Upper lobe of left lung (tissue), 6 donors: ENCODE results near the gene NEURL4. TPM values are rescaled to one million over a fixed set of nuclear protein-coding genes. Genes with fewer than 3 reads are reported as not detected.
"Not testable (repeated sequence)": the region's sequence is repeated elsewhere in the genome, so short reads cannot be mapped to it uniquely, and the experiment has no call there.

ENCODE experiments used
- ATAC-seq, 2 donors: fragments of 200-7000 bp; cut with Tn5 transposase; one replicate each; pipeline ENCODE4 v1.9.1; 2022; ENCODE audit warnings: mild to moderate bottlenecking in 2 of 2, moderate library complexity in 2 of 2; ENCODE audit not compliant: low FRiP score in 2 of 2
- DNase-seq, 2 donors: peaks; one replicate each; pipeline ENCODE4 v3.0.0-alpha.2; 2019 to 2020
- H3K27ac ChIP-seq, 4 donors: fragments of 200-600 bp; sonication (generic); one replicate each; pipeline ENCODE4 v1.5.1; 2016 to 2019
- H3K27me3 ChIP-seq, 4 donors: fragments of 200-600 bp; sonication (generic); one replicate each; pipeline ENCODE4 v1.5.1; 2017 to 2019
- H3K36me3 ChIP-seq, 4 donors: fragments of 200-600 bp; sonication (generic); one replicate each; pipeline ENCODE4 v1.5.1; 2016 to 2019
- H3K4me1 ChIP-seq, 4 donors: fragments of 200-600 bp; sonication (generic); one replicate each; pipeline ENCODE4 v1.5.1; 2018 to 2019
- H3K4me3 ChIP-seq, 4 donors: fragments of 200-600 bp; sonication (generic); one replicate each; pipeline ENCODE4 v1.5.1; 2017 to 2019; ENCODE audit warnings: mild to moderate bottlenecking in 2 of 4, moderate library complexity in 1 of 4
- H3K9me3 ChIP-seq, 4 donors: fragments of 200-600 bp; sonication (generic); one replicate each; pipeline ENCODE4 v1.5.1; 2018 to 2019
- EP300 ChIP-seq, 4 donors: sonication (generic); formaldehyde crosslinking; IDR thresholded peaks; one replicate each; pipeline ENCODE4 v1.5.1; 2017; ENCODE audit warnings: antibody characterized with exemption in 4 of 4, control low read depth in 2 of 4
- POLR2A ChIP-seq, 4 donors: fragments of 450-650 bp; IDR thresholded peaks; one replicate each; pipeline ENCODE4 v1.5.1; 2016 to 2017; ENCODE audit warnings: antibody characterized with exemption in 4 of 4, mild to moderate bottlenecking in 2 of 4
- POLR2AphosphoS5 ChIP-seq, 2 donors: sonication (generic); formaldehyde crosslinking; IDR thresholded peaks; one replicate each; pipeline ENCODE4 v1.5.1; 2017; ENCODE audit warnings: antibody characterized with exemption in 2 of 2
- WGBS, 2 donors: methylation state at CpG; one replicate each; pipeline ENCODE4 v1.1.5; 2017 to 2018; 5-methylcytosine and 5-hydroxymethylcytosine counted together
- total RNA-seq, 6 donors: library from RNA; depleted of rRNA in 4 of 6; stranded (reverse); fragments of >200 nt in 4 of 6; gene quantifications; one replicate each; pipeline versions ENCODE4 v1.1.0 to v1.2.1, GENCODE V29; 2016 to 2021
- TF ChIP-seq, protein P1 (sequence below), 6 experiments: fragments of 450-650 bp in 4 of 6; fragments of 200-600 bp in 2 of 6; sonication (generic) in 2 of 6; IDR thresholded peaks; one replicate each; pipeline ENCODE4 v1.5.1; 2016 to 2019; ENCODE audit warnings: antibody characterized with exemption in 6 of 6
- donor health status: DM: no; HTN: no; CAD: no; lungs with moderate emphysema.
- donor health status: DM: no; HTN: yes; CAD: no; lungs with severe emphysema.

Gene NEURL4
- 10 to 100 TPM; 14.2 to 77.5 (median 37.5) TPM for total RNA-seq

DNA sequence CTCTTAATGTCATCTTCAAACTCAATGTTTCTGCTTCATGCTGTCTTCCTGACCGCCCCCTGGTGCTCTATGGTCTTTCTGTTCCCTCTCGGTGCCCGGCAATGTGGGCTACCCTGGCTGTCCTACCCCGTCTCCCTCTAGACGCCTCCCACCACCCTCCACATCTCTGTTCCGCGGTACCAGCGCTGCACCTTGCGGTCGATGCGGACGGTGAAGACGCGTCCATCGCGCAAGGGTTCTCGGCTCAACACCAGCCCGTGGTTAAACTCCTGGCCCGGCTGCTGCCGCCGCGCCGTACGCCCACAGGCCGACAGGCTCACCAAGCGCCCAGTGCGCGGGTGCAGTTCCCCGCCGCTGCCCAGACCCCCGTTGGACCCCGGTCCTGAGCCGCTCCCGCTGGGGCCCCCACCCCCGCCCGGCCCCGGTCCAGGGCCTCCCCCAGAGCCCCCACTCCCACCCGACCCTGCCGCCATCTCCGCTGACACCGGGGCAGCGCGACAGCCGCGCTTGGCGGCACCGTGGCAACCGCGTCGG lies at the start of gene NEURL4:
Gene NEURL4 (minus strand): TSS at position 496 of the 534 bp plus-strand sequence. CDS start 23 bp downstream, at position 473.
- TF ChIP-seq POLR2A (IDR thresholded peaks at IDR 0.05) (no peak), EP300 (IDR thresholded peaks at IDR 0.05) (no peak), POLR2AphosphoS5 (IDR thresholded peaks at IDR 0.05) (no peak)
- TF ChIP-seq, protein P1, sequence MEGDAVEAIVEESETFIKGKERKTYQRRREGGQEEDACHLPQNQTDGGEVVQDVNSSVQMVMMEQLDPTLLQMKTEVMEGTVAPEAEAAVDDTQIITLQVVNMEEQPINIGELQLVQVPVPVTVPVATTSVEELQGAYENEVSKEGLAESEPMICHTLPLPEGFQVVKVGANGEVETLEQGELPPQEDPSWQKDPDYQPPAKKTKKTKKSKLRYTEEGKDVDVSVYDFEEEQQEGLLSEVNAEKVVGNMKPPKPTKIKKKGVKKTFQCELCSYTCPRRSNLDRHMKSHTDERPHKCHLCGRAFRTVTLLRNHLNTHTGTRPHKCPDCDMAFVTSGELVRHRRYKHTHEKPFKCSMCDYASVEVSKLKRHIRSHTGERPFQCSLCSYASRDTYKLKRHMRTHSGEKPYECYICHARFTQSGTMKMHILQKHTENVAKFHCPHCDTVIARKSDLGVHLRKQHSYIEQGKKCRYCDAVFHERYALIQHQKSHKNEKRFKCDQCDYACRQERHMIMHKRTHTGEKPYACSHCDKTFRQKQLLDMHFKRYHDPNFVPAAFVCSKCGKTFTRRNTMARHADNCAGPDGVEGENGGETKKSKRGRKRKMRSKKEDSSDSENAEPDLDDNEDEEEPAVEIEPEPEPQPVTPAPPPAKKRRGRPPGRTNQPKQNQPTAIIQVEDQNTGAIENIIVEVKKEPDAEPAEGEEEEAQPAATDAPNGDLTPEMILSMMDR (IDR thresholded peaks at IDR 0.05): no peak
- peaks cover 13 to 26% (median 15%) of the 10 kb centered on the region in 4 donors for H3K4me1 ChIP-seq
- peak in 1 of 2 donors; percentile 97 for DNase-seq
- peak in 1 of 2 donors; percentile 47 for ATAC-seq
- 0 to 1% methylated on average over 18 to 39 of the region's 50 CpGs for WGBS, 2 donors
- H3K27me3 ChIP-seq: no peaks in the 10 kb centered on the region
- H3K36me3 ChIP-seq: peaks cover 0 to 37% (median 20%) of the 10 kb centered on the region in 4 donors
- H3K9me3 ChIP-seq: no peaks in the 10 kb centered on the region
- H3K27ac ChIP-seq: peak within 1 kb of the TSS; percentile 80 to 94 (median 92)
- peak within 1 kb of the TSS; percentile 74 to 95 (median 84) for H3K4me3 ChIP-seq

DNA sequence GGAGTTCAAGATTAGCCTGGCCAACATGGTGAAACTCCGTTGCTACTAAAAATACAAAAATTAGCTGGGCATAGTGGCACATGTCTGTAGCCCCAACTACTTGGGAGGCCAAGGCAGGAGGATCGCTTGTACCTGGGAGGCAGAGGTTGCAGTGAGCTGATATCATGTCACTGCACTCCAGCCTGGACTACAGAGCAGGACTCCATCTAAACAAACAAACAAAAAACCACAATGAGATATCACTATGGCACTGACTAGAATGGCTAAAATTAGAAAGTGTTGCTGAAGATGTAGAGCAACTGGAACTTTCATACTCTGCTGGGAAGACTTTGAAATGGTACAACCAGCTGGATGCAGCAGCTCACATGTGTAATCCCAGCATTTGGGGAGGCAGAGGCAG lies 45.2 kb upstream of the NEURL4 start:
- H3K4me1 ChIP-seq: no peaks in the 10 kb centered on the region
- H3K27me3 ChIP-seq: no peaks in the 10 kb centered on the region
- WGBS, 2 donors: 86 to 91% methylated on average over 2 of the region's 2 CpGs
- no peak overlapping the region for H3K27ac ChIP-seq
- ATAC-seq (no peak), DNase-seq (no peak)
- H3K36me3 ChIP-seq: no peaks in the 10 kb centered on the region
- no peak overlapping the region for H3K4me3 ChIP-seq
- H3K9me3 ChIP-seq: no peaks in the 10 kb centered on the region
- TF ChIP-seq, protein P1 (IDR thresholded peaks at IDR 0.05): no peak
- no peak for TF ChIP-seq POLR2A (IDR thresholded peaks at IDR 0.05)
- no peak for TF ChIP-seq POLR2AphosphoS5 (IDR thresholded peaks at IDR 0.05)

DNA sequence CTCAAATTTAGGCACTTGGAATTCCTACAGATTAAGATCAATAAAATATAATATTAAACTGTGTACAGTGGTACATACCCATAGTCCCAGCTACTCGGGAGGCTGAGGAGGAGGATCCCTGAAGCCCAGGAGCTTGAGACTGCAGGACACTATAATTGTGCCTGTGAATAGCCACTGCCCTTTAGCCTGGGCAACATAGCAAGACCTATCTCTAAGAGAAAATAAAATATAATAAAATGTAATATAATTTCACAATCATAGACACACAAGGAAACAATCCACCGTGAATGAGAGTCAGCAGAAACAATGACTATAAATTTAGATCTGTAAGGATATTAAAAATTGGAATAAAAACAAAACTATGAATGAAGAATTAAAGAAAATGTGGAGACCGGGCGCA lies 41.7 kb upstream of the NEURL4 start:
- no peak overlapping the region for H3K4me3 ChIP-seq
- H3K9me3 ChIP-seq: no peaks in the 10 kb centered on the region
- H3K4me1 ChIP-seq: no peaks in the 10 kb centered on the region
- no peak overlapping the region for H3K27ac ChIP-seq
- H3K36me3 ChIP-seq: no peaks in the 10 kb centered on the region
- no peaks in the 10 kb centered on the region for H3K27me3 ChIP-seq
- TF ChIP-seq, protein P1 (IDR thresholded peaks at IDR 0.05): no peak
- no peak for TF ChIP-seq POLR2A (IDR thresholded peaks at IDR 0.05)
- TF ChIP-seq POLR2AphosphoS5 (IDR thresholded peaks at IDR 0.05): no peak
- TF ChIP-seq EP300 (IDR thresholded peaks at IDR 0.05): no peak
- WGBS, 2 donors: 83 to 86% methylated on average over 4 of the region's 4 CpGs
- DNase-seq (no peak), ATAC-seq (no peak)

DNA sequence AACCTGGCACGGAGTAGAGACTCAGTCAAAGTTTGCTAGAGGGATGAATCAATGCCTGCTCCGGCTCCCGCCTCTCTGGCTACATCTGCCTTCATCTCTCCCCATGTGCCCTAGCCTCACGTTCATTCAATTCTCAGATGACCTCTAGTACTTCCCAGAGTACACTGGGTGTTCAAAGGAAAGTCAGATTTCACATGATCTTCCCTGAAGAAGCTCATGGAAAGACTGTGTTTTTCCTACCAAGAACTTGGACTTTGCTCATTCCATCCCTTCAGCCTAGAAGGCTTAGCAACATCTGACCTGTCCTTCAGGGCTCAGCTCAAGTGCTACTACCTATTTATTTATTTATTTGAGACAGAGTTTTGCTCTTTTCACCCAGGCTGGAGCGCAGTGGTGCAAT lies 40.7 kb upstream of the NEURL4 start:
- WGBS, 2 donors: 84 to 92% methylated on average over 5 of the region's 5 CpGs
- no peak for DNase-seq
- no peak for ATAC-seq
- Histone ChIP-seq H3K4me3 (no peak overlapping the region), H3K9me3 (no peaks in the 10 kb centered on the region), H3K27ac (no peak overlapping the region), H3K36me3 (no peaks in the 10 kb centered on the region), H3K27me3 (no peaks in the 10 kb centered on the region), H3K4me1 (no peaks in the 10 kb centered on the region)
- TF ChIP-seq POLR2A (IDR thresholded peaks at IDR 0.05) (no peak), EP300 (IDR thresholded peaks at IDR 0.05) (no peak), POLR2AphosphoS5 (IDR thresholded peaks at IDR 0.05) (no peak)
- TF ChIP-seq, protein P1 (IDR thresholded peaks at IDR 0.05): no peak

DNA sequence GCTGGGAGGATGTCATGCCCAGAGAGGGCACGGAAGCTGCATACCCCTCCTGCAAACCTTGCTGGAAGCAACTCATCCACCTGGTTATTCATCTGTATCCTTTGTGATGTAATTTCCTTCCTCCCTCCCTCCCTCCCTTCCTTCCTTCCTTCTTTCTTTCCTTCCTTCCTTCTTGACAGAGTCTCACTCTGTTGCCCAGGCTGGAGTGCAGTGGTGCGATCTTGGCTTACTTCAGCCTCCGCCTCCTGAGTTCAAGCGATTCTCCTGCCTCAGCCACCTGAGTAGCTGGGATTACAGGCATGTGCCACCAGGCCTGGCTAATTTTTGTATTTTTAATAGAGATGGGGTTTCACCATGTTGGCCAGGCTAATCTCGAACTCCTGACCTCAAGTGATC lies 39.5 kb upstream of the NEURL4 start:
- not testable (repeated sequence) for H3K36me3 ChIP-seq, H3K9me3 ChIP-seq, H3K4me1 ChIP-seq, H3K27me3 ChIP-seq, ATAC-seq, H3K27ac ChIP-seq, DNase-seq, H3K4me3 ChIP-seq
- WGBS, 2 donors: 87 to 92% methylated on average over 5 of the region's 5 CpGs
